Left lung (tissue), 10 donors: ENCODE results near the gene RBMXL3. TPM values are rescaled to one million over a fixed set of nuclear protein-coding genes. Genes with fewer than 3 reads are reported as not detected.
A peak's percentile ranks its signal among the peaks of the same experiment; 100 is the strongest.
"Not testable (repeated sequence)": the region's sequence is repeated elsewhere in the genome, so short reads cannot be mapped to it uniquely, and the experiment has no call there.

ENCODE experiments used
- ATAC-seq: fragments of 200-7000 bp; cut with Tn5 transposase; one replicate; pipeline ENCODE4 v1.9.1; 2020; ENCODE audit warnings: moderate library complexity
- DNase-seq, 4 donors: peaks; one replicate each; pipeline ENCODE4 v3.0.0-alpha.2; 2013 to 2020
- H3K27ac ChIP-seq, 2 donors: fragments of 200-600 bp; sonication (generic) in 1 of 2; one replicate each; pipeline versions ENCODE4 v1.5.0 to v1.8.0; 2020 to 2021
- H3K27me3 ChIP-seq, 2 donors: fragments of 200-600 bp; sonication (generic) in 1 of 2; one replicate each; pipeline versions ENCODE4 v1.5.0 to v1.8.0; 2020 to 2021
- H3K36me3 ChIP-seq, 2 donors: fragments of 200-600 bp; sonication (generic) in 1 of 2; one replicate each; pipeline versions ENCODE4 v1.5.0 to v1.8.0; 2020 to 2021
- H3K4me1 ChIP-seq, 2 donors: fragments of 200-600 bp; one replicate each; pipeline ENCODE4 v1.8.0; 2021
- H3K4me3 ChIP-seq, 2 donors: fragments of 200-600 bp; sonication (generic) in 1 of 2; one replicate each; pipeline versions ENCODE4 v1.5.0 to v1.8.0; 2020 to 2021; ENCODE audit warnings: mild to moderate bottlenecking in 1 of 2
- H3K9me3 ChIP-seq, 2 donors: fragments of 200-600 bp; sonication (generic) in 1 of 2; one replicate each; pipeline versions ENCODE4 v1.5.0 to v1.8.0; 2020 to 2021
- intact Hi-C, 2 donors: fragments of 100-400 bp; cut with DNase I; formaldehyde crosslinking; loops; one replicate each; pipeline versions ENCODE4 v1.11.2 to v1.14.2; 2022
- polyA plus RNA-seq, 6 donors: library from polyadenylated mRNA; unstranded; fragments of 120-200 nt; gene quantifications; one replicate each; pipeline ENCODE4 v1.2.1, GENCODE V29; 2013; ENCODE audit not compliant: insufficient read length in 6 of 6
- total RNA-seq, 2 donors: library from RNA; stranded (reverse); fragmentation: NEBNext Ultra II Directional; extraction: Animal tissue kit (Norgen Biotek cat#: 25700); gene quantifications; one replicate each; pipeline ENCODE4 v1.2.1, GENCODE V29; 2021
- TF ChIP-seq, protein P1 (sequence below), 2 donors: fragments of 200-600 bp; sonication (generic) in 1 of 2; IDR thresholded peaks; one replicate each; pipeline versions ENCODE4 v1.5.0 to v1.8.0; 2021; ENCODE audit warnings: antibody characterized with exemption in 2 of 2
- donor health status: DM: no; HTN: yes; CAD: no.
- donor health status: DM: no; HTN: no; CAD: no.

Gene RBMXL3
- total and polyA plus RNA-seq, 8 donors, result not detected

- no peak overlapping the region for H3K4me3 ChIP-seq
- DNase-seq (peak in 1 of 4 donors; percentile 51), ATAC-seq (no peak)
- no peaks in the 10 kb centered on the region for H3K36me3 ChIP-seq
- H3K27ac ChIP-seq, result no peak overlapping the region
- peaks cover 0 to 4% of the 10 kb centered on the region in 2 donors for H3K27me3 ChIP-seq
- TF ChIP-seq, protein P1, sequence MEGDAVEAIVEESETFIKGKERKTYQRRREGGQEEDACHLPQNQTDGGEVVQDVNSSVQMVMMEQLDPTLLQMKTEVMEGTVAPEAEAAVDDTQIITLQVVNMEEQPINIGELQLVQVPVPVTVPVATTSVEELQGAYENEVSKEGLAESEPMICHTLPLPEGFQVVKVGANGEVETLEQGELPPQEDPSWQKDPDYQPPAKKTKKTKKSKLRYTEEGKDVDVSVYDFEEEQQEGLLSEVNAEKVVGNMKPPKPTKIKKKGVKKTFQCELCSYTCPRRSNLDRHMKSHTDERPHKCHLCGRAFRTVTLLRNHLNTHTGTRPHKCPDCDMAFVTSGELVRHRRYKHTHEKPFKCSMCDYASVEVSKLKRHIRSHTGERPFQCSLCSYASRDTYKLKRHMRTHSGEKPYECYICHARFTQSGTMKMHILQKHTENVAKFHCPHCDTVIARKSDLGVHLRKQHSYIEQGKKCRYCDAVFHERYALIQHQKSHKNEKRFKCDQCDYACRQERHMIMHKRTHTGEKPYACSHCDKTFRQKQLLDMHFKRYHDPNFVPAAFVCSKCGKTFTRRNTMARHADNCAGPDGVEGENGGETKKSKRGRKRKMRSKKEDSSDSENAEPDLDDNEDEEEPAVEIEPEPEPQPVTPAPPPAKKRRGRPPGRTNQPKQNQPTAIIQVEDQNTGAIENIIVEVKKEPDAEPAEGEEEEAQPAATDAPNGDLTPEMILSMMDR (IDR thresholded peaks at IDR 0.05), result no peak
- no peaks in the 10 kb centered on the region for H3K4me1 ChIP-seq
- intact Hi-C loops, result no loop called here
- peaks cover 0 to 8% of the 10 kb centered on the region in 2 donors for H3K9me3 ChIP-seq
These were observed 2.5 kb downstream of the RBMXL3 start for GRCh38 chrX:115191490-115192243.

- Histone ChIP-seq H3K27me3 (peaks cover 0 to 4% of the 10 kb centered on the region in 2 donors), H3K9me3 (peaks cover 0 to 8% of the 10 kb centered on the region in 2 donors), H3K4me3 (no peak overlapping the region), H3K36me3 (no peaks in the 10 kb centered on the region), H3K27ac (no peak overlapping the region), H3K4me1 (no peaks in the 10 kb centered on the region)
- no peak for ATAC-seq
- DNase-seq, result peak in 1 of 4 donors; percentile 49
- TF ChIP-seq, protein P1 (IDR thresholded peaks at IDR 0.05), result no peak
- intact Hi-C loops, result no loop called here
These were observed 3.1 kb downstream of the RBMXL3 start for GRCh38 chrX:115192244-115192700.

- no peaks in the 10 kb centered on the region for H3K36me3 ChIP-seq
- H3K27me3 ChIP-seq, result no peaks in the 10 kb centered on the region
- DNase-seq, result no peak
- no peak overlapping the region for H3K27ac ChIP-seq
- H3K4me3 ChIP-seq, result no peak overlapping the region
- intact Hi-C loops, result no loop called here
- no peaks in the 10 kb centered on the region for H3K4me1 ChIP-seq
- peaks cover 0 to 8% of the 10 kb centered on the region in 2 donors for H3K9me3 ChIP-seq
- TF ChIP-seq, protein P1 (IDR thresholded peaks at IDR 0.05), result no peak
- ATAC-seq, result no peak
These were observed 14.8 kb downstream of the RBMXL3 start for GRCh38 chrX:115204040-115204439.

GRCh38 chrX:115209547-115209946 lies 20.3 kb downstream of the RBMXL3 start:
- not testable (repeated sequence) for ATAC-seq

GRCh38 chrX:115214151-115214550 lies 24.9 kb downstream of the RBMXL3 start:
- DNase-seq (no peak), ATAC-seq (no peak)
- Histone ChIP-seq H3K4me3 (no peak overlapping the region), H3K4me1 (no peaks in the 10 kb centered on the region), H3K36me3 (no peaks in the 10 kb centered on the region), H3K27ac (no peak overlapping the region), H3K9me3 (no peaks in the 10 kb centered on the region), H3K27me3 (peaks cover 0 to 3% of the 10 kb centered on the region in 2 donors)
- TF ChIP-seq, protein P1 (IDR thresholded peaks at IDR 0.05), result no peak
- intact Hi-C loops, result no loop called here

More at GRCh38 chrX:115209547-115209946, 20.3 kb downstream of the RBMXL3 start:
- DNase-seq, H3K27me3 ChIP-seq, H3K4me3 ChIP-seq, H3K4me1 ChIP-seq, H3K36me3 ChIP-seq, H3K27ac ChIP-seq, H3K9me3 ChIP-seq, intact Hi-C loops: not testable (repeated sequence)
